Measurements from ENCODE around the gene SP7. TPM values are rescaled to one million over a fixed set of nuclear protein-coding genes. Genes with fewer than 3 reads are reported as not detected.
A peak's percentile ranks its signal among the peaks of the same experiment; 100 is the strongest.

SP7 gene
- total and polyA plus RNA-seq, 12 donors, result not detected

DNA sequence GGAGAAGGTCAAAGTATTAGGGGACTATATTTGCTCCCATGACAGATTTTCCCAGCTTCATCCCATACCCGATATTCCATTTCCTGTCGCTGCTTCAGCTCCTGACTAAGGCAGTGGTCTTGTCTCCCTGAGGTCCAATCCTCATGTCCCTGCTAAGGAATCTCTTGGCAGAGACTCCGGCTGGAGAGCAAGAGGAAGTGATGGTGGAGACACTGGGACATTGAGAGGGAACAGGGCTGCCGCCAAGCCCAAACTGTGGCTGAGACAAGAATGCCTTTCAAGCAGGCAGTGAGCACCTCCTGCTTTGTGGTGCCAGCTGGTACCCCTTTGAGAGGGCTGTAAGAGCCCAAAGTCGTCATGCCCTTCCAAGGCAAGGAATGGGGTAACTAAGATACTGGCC lies 5.5 kb downstream of the SP7 start:
- no peak overlapping the region for H3K4me3 ChIP-seq
- H3K4me1 ChIP-seq, result peaks cover 0 to 7% (median 5%) of the 10 kb centered on the region in 9 donors
- peak overlapping the region in 1 of 10 donors; percentile 15 for H3K27ac ChIP-seq
- intact Hi-C loops (cut with DNase I), result no loop called here
- 50 to 52% methylated on average over 5 of the region's 5 CpGs for WGBS, 2 donors
- peaks cover 0 to 69% (median 19%) of the 10 kb centered on the region in 7 donors for H3K27me3 ChIP-seq
- TF ChIP-seq, protein P1, sequence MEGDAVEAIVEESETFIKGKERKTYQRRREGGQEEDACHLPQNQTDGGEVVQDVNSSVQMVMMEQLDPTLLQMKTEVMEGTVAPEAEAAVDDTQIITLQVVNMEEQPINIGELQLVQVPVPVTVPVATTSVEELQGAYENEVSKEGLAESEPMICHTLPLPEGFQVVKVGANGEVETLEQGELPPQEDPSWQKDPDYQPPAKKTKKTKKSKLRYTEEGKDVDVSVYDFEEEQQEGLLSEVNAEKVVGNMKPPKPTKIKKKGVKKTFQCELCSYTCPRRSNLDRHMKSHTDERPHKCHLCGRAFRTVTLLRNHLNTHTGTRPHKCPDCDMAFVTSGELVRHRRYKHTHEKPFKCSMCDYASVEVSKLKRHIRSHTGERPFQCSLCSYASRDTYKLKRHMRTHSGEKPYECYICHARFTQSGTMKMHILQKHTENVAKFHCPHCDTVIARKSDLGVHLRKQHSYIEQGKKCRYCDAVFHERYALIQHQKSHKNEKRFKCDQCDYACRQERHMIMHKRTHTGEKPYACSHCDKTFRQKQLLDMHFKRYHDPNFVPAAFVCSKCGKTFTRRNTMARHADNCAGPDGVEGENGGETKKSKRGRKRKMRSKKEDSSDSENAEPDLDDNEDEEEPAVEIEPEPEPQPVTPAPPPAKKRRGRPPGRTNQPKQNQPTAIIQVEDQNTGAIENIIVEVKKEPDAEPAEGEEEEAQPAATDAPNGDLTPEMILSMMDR (IDR thresholded peaks at IDR 0.05), result no peak
- no peak for DNase-seq
- ATAC-seq, result no peak
- H3K9me3 ChIP-seq, result no peaks in the 10 kb centered on the region
- no peaks in the 10 kb centered on the region for H3K36me3 ChIP-seq

DNA sequence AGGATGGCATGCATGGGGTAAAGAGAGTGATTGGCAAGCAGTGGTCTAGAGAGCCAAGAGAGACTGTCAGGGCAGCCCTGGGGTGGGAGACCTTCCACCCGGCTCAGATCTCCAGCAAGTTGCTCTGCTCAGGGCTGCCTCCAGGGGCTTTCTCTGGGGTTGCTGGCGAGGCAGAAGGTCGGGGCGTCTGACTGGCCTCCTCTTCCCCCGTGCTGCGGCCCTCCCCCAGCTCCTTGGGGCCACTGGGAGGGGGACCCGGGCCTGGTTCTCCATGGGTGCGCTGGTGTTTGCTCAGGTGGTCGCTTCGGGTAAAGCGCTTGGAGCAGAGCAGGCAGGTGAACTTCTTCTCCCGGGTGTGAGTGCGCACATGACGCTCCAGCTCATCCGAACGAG lies 8.1 kb downstream of the SP7 start:
- no peaks in the 10 kb centered on the region for H3K36me3 ChIP-seq
- H3K27me3 ChIP-seq, result peaks cover 0 to 57% (median 5%) of the 10 kb centered on the region in 7 donors
- intact Hi-C loops (cut with DNase I), result loop anchor here in 2 of 10 donors (5.0 to 10.0 kb wide), 3 partner anchors 94 to 177 kb away; partner anchors contain the start of genes TARBP2 (in 2 of the 2), AMHR2 (in 1 of the 2) and NPFF (in 1 of the 2)
- no peak overlapping the region for H3K4me3 ChIP-seq
- DNase-seq, result no peak
- no peaks in the 10 kb centered on the region for H3K9me3 ChIP-seq
- no peak overlapping the region for H3K27ac ChIP-seq
- H3K4me1 ChIP-seq, result peaks cover 2 to 26% (median 18%) of the 10 kb centered on the region in 9 donors
- 47 to 50% methylated on average over 16 of the region's 16 CpGs for WGBS, 2 donors
- TF ChIP-seq, protein P1 (IDR thresholded peaks at IDR 0.05), result no peak
- ATAC-seq, result no peak

DNA sequence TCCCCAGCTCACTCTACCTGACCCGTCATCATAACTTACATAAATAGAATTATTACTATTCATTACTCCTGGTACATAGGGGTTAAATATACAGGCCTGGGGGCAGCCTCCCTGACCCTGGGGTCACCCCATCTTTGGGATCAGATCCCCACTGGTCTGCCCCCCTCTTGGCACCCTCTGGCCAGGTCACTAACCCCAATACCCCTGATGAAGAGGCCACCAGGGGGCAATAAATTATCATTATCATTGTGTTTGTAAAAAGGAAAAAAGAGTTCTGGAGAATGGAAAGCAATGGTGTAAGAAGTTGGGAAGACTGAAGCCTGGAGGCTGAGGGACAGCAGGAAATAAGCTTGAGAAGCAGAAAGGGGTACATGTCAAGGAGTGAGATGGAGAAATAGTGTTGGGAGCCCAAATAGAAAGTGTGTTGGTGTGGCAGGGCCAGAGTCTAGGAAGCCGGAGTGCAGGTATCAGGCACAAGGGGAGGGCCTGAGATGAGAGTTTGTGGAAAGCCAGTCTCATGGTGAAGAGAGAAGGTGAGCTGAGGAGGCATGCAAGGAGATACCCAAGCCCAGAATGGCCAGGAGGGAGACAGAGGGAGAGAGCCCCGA lies 8.6 kb downstream of the SP7 start:
- H3K36me3 ChIP-seq, result no peaks in the 10 kb centered on the region
- no peaks in the 10 kb centered on the region for H3K9me3 ChIP-seq
- H3K4me1 ChIP-seq, result peaks cover 2 to 26% (median 18%) of the 10 kb centered on the region in 9 donors
- peaks cover 0 to 53% (median under 1%) of the 10 kb centered on the region in 7 donors for H3K27me3 ChIP-seq
- ATAC-seq (no peak), DNase-seq (no peak)
- no peak overlapping the region for H3K27ac ChIP-seq
- no peak overlapping the region for H3K4me3 ChIP-seq
- 81 to 91% methylated on average over 3 of the region's 3 CpGs for WGBS, 2 donors
- intact Hi-C loops (cut with DNase I), result loop anchor here in 3 of 10 donors (2.0 to 10.0 kb wide), 4 partner anchors 17 to 177 kb away; partner anchors contain the start of genes TARBP2 (in 2 of the 3), AMHR2 (in 1 of the 3) and NPFF (in 1 of the 3)
- TF ChIP-seq, protein P1 (IDR thresholded peaks at IDR 0.05), result peak in 7 of 9 donors; percentile 25 to 50 (median 40)

DNA sequence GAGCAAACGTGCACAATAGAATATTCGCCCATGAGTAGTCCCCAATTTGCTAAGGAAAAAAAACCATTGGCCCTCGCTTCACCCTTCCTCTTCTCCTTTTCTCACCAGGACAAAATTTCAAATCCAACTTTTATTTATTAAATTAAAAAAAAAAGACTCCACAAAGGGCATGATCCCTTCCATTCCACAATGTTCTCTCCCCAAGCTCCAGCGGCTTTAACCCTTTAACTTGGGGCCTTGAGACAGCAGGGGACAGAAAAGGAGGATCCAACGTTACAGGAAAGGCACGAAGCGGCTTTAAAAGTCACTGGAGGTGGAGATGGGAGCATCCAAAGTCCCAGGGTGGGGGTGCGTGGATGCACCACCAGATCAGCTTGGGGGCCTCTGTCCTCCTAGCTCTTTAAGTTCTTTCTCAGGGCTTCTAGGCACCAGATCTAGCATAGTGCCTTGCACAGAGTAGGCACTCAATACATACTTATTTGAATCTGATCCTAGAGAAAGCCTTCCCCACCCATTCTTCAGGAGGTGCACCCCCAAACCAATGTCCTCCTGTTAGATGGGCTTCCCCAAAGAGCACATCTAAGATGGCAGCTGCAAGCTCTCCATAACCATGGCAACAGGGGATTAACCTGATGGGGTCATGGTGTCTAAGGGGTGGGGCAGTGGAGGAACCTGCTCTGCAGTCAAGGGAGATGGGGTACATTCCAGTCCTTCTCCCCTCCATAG lies 9.5 kb downstream of the SP7 start:
- no peak for DNase-seq
- H3K9me3 ChIP-seq, result no peaks in the 10 kb centered on the region
- no peaks in the 10 kb centered on the region for H3K36me3 ChIP-seq
- no peak for ATAC-seq
- peaks cover 0 to 45% (median 0%) of the 10 kb centered on the region in 7 donors for H3K27me3 ChIP-seq
- no peak overlapping the region for H3K4me3 ChIP-seq
- H3K4me1 ChIP-seq, result peaks cover 6 to 34% (median 25%) of the 10 kb centered on the region in 9 donors
- intact Hi-C loops (cut with DNase I), result loop anchor here in 3 of 10 donors (2.0 to 10.0 kb wide), 4 partner anchors 18 to 178 kb away; partner anchors contain the start of genes TARBP2 (in 2 of the 3), AMHR2 (in 1 of the 3) and NPFF (in 1 of the 3)
- 85 to 88% methylated on average over 8 of the region's 8 CpGs for WGBS, 2 donors
- H3K27ac ChIP-seq, result no peak overlapping the region
- TF ChIP-seq, protein P1 (IDR thresholded peaks at IDR 0.05), result no peak
